Osteocyte (in vitro differentiated cells): ENCODE measurements around the gene OBP2B. TPM values are rescaled to one million over a fixed set of nuclear protein-coding genes. Genes with fewer than 3 reads are reported as not detected.

Experiments used
- DNase-seq: peaks from one replicate; pipeline ENCODE4 v3.0.0; 2021; ENCODE audit warnings: mixed read lengths; ENCODE audit not compliant: unreplicated experiment; ENCODE audit errors: extremely low spot score
- H3K27ac Mint-ChIP-seq: one replicate; pipeline ENCODE4 v1.8.0; 2021; ENCODE audit warnings: mild to moderate bottlenecking, mixed read lengths; ENCODE audit not compliant: unreplicated experiment
- H3K27me3 Mint-ChIP-seq: one replicate; pipeline ENCODE4 v1.8.0; 2021; ENCODE audit warnings: mixed read lengths; ENCODE audit not compliant: unreplicated experiment
- H3K36me3 Mint-ChIP-seq: one replicate; pipeline ENCODE4 v1.8.0; 2021; ENCODE audit warnings: mixed read lengths; ENCODE audit not compliant: unreplicated experiment
- H3K4me1 Mint-ChIP-seq: one replicate; pipeline ENCODE4 v1.8.0; 2021; ENCODE audit warnings: mixed read lengths; ENCODE audit not compliant: unreplicated experiment
- H3K4me3 Mint-ChIP-seq: one replicate; pipeline ENCODE4 v1.8.0; 2021; ENCODE audit warnings: mild to moderate bottlenecking, moderate library complexity, mixed read lengths; ENCODE audit not compliant: unreplicated experiment
- H3K9me3 Mint-ChIP-seq: one replicate; pipeline ENCODE4 v1.8.0; 2021; ENCODE audit warnings: mixed read lengths; ENCODE audit not compliant: unreplicated experiment
- CTCF ChIP-seq: fragments of 200-600 bp; sonication (generic); IDR thresholded peaks from 2 replicates; pipeline ENCODE4 v1.5.0; 2021; ENCODE audit warnings: antibody characterized with exemption, mild to moderate bottlenecking, moderate library complexity
- total RNA-seq: library from RNA; stranded (reverse); gene quantifications from 2 replicates; pipeline ENCODE4 v1.2.1, GENCODE V29; 2021

Gene OBP2B
- total RNA-seq, 1 donor from 2014 or later = not detected

- Mint-ChIP-seq H3K4me3 (no peak overlapping the region), H3K27ac (no peak overlapping the region), H3K27me3 (no peaks in the 10 kb centered on the region), H3K36me3 (no peaks in the 10 kb centered on the region), H3K9me3 (no peaks in the 10 kb centered on the region), H3K4me1 (peaks cover under 1% of the 10 kb centered on the region)
- no peak for DNase-seq
- no peak for TF ChIP-seq CTCF
Measured at GRCh38 chr9:133158695-133159094, 50.4 kb downstream of the OBP2B start.

Other genes starting within 250 kb of the OBP2B start
- not detected in 2 replicates for gene GFI1B, start 230.6 kb downstream of the OBP2B start, total RNA-seq
- gene GTF3C5, start 178.3 kb downstream of the OBP2B start, total RNA-seq = 60.7 and 65.1 TPM in 2 replicates
- gene CEL, start 147.3 kb downstream of the OBP2B start, total RNA-seq = 1.3 and 1.9 TPM in 2 replicates
- 35.1 and 38.4 TPM in 2 replicates for gene RALGDS, start 88.0 kb downstream of the OBP2B start, total RNA-seq
- 3.1 and 4.1 TPM in 2 replicates for gene GBGT1, start 45.3 kb downstream of the OBP2B start, total RNA-seq
- not detected in 2 replicates for gene ABO, start 66.0 kb upstream of the OBP2B start, total RNA-seq
- gene SURF6, start 126.9 kb upstream of the OBP2B start, total RNA-seq = 16.0 and 19.8 TPM in 2 replicates
- gene MED22, start 138.9 kb upstream of the OBP2B start, total RNA-seq = 23.4 and 27.6 TPM in 2 replicates
- gene RPL7A, start 139.0 kb upstream of the OBP2B start, total RNA-seq = 1,770 and 1,772 TPM in 2 replicates
- 36.2 and 39.4 TPM in 2 replicates for gene SURF1, start 147.2 kb upstream of the OBP2B start, total RNA-seq
- gene SURF2, start 147.3 kb upstream of the OBP2B start, total RNA-seq = 15.4 and 16.3 TPM in 2 replicates
- 190 and 201 TPM in 2 replicates for gene SURF4, start 166.8 kb upstream of the OBP2B start, total RNA-seq
- gene STKLD1, start 167.1 kb upstream of the OBP2B start, total RNA-seq = 3.5 and 5.1 TPM in 2 replicates
- 22.2 and 22.8 TPM in 2 replicates for gene REXO4, start 208.8 kb upstream of the OBP2B start, total RNA-seq
- 7.4 and 8.8 TPM in 2 replicates for gene ADAMTS13, start 213.1 kb upstream of the OBP2B start, total RNA-seq